Thymus (tissue), 11 donors: ENCODE data around the gene NACC2. TPM values are rescaled to one million over a fixed set of nuclear protein-coding genes. Genes with fewer than 3 reads are reported as not detected.

Experiments used
- DNase-seq, 9 donors: peaks; one replicate each; pipeline ENCODE4 v3.0.0-alpha.2; 2013; ENCODE audit warnings: low spot score in 9 of 9, low read depth in 6 of 9, missing footprints in 1 of 9
- H3K27ac ChIP-seq, 2 donors: one replicate each; pipeline ENCODE4 v1.5.1; 2013; ENCODE audit warnings: control low read depth in 1 of 2, low read depth in 1 of 2, low read length in 1 of 2, mild to moderate bottlenecking in 1 of 2, moderate library complexity in 1 of 2
- H3K27me3 ChIP-seq, 2 donors: one replicate each; pipeline ENCODE4 v1.5.1; 2013; ENCODE audit warnings: low read length in 1 of 2; ENCODE audit not compliant: control insufficient read depth in 2 of 2, insufficient read depth in 1 of 2
- H3K36me3 ChIP-seq, 2 donors: one replicate each; pipeline ENCODE4 v1.5.1; 2013; ENCODE audit warnings: low read length in 1 of 2, mild to moderate bottlenecking in 1 of 2, moderate library complexity in 1 of 2; ENCODE audit not compliant: control insufficient read depth in 2 of 2, insufficient read depth in 2 of 2
- H3K4me1 ChIP-seq, 2 donors: one replicate each; pipeline ENCODE4 v1.5.1; 2013; ENCODE audit warnings: low read length in 2 of 2; ENCODE audit not compliant: control insufficient read depth in 2 of 2, insufficient read depth in 2 of 2
- H3K4me3 ChIP-seq, 2 donors: one replicate each; pipeline ENCODE4 v1.5.1; 2013; ENCODE audit warnings: low read length in 2 of 2, control low read depth in 1 of 2, mild to moderate bottlenecking in 1 of 2
- H3K9me3 ChIP-seq, 2 donors: one replicate each; pipeline ENCODE4 v1.5.1; 2013; ENCODE audit warnings: low read length in 1 of 2, mild to moderate bottlenecking in 1 of 2; ENCODE audit not compliant: control insufficient read depth in 2 of 2, insufficient read depth in 1 of 2
- WGBS: extraction: QIAGEN DNeasy Blood & Tissue Kit; methylation state at CpG from one replicate; pipeline ENCODE4 v1.1.7; 2013; 5-methylcytosine and 5-hydroxymethylcytosine counted together
- polyA plus RNA-seq: library from polyadenylated mRNA; stranded (reverse); fragments of 200-250 nt; gene quantifications from one replicate; pipeline ENCODE4 v1.2.3, GENCODE V29; 2013
- total RNA-seq: library from RNA; stranded (reverse); fragments of 120-200 nt; gene quantifications from one replicate; pipeline ENCODE4 v1.2.4, GENCODE V29; 2013
- donor health status: healthy.

NACC2 gene
- total and polyA plus RNA-seq, 2 donors: 1.5 to 4.4 TPM

- H3K27ac ChIP-seq: no peak overlapping the region
- H3K36me3 ChIP-seq: no peaks in the 10 kb centered on the region
- DNase-seq: no peak
These were observed 92.2 kb downstream of the NACC2 start for GRCh38 chr9:136002881-136003280.

GRCh38 chr9:136002215-136002614 lies 92.9 kb downstream of the NACC2 start:
- Histone ChIP-seq H3K27ac (no peak overlapping the region), H3K4me1 (no peaks in the 10 kb centered on the region), H3K4me3 (no peak overlapping the region), H3K27me3 (no peaks in the 10 kb centered on the region), H3K9me3 (no peaks in the 10 kb centered on the region), H3K36me3 (no peaks in the 10 kb centered on the region)
- 95% methylated on average over 11 of the region's 11 CpGs for WGBS
- no peak for DNase-seq

More at GRCh38 chr9:136002881-136003280, 92.2 kb downstream of the NACC2 start:
- H3K27me3 ChIP-seq: no peaks in the 10 kb centered on the region
- H3K4me3 ChIP-seq: no peak overlapping the region
- no peaks in the 10 kb centered on the region for H3K4me1 ChIP-seq
- WGBS: 90% methylated on average over 10 of the region's 10 CpGs
- no peaks in the 10 kb centered on the region for H3K9me3 ChIP-seq

DNA sequence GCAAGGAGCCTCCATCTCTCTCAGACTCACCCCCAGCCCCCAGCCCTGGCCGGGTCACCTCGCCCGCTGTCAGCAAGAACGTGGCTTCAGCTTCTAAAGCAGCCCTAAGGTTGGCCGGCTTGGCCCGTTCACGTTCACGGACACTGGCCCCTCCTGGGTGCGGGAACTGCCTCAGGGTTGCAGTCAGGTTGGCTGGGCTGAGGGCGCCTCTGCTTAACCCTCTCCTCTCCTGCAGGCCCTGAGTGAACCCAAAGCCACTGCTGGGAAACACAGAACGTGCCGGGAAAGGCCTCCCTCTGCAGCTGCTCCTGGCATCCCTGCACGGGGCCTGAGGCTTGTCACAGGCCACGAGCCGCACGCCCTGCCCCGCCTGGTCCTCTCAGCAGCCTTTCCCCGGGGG lies 93.9 kb downstream of the NACC2 start:
- no peak for DNase-seq

DNA sequence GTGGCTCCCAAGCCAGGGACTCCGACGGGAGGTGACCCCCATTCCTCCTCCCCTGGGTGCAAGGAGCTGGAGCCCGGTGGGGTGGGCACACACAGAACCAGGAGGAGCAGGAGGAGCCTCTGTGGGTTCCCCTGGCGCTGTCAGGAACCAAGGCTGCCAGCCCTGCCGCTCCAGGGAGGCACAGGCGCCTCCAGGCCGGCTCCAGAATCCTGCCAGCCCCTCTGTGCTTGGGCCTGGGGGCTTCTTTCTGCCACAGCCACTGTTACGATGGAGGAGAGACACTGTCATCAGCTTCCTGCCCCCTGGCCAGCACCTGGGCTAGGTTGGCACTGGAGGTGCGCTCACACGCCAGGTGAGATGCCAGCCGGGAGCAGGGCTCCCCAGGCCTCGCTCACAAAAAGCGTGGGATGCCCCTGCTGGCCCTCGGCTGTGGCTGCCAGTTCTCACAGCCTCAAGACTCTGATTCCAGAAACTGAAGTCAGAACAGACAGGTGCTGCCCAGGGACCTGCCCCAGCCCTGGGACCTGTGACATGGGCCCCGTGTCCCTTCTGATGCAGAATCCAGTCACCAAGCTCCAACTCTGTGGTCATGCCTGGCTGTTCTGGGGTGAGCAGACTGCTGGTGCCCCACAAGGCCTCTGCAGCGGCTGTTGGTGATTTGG lies 96.5 kb downstream of the NACC2 start:
- H3K4me1 ChIP-seq: no peaks in the 10 kb centered on the region
- H3K9me3 ChIP-seq: no peaks in the 10 kb centered on the region
- no peak for DNase-seq
- H3K27ac ChIP-seq: no peak overlapping the region
- H3K27me3 ChIP-seq: peaks cover 2 to 6% of the 10 kb centered on the region in 2 donors
- no peak overlapping the region for H3K4me3 ChIP-seq
- 93% methylated on average over 16 of the region's 16 CpGs for WGBS
- H3K36me3 ChIP-seq: no peaks in the 10 kb centered on the region

More for the DNA sequence above, 93.9 kb downstream of the NACC2 start:
- no peaks in the 10 kb centered on the region for H3K27me3 ChIP-seq
- no peaks in the 10 kb centered on the region for H3K4me1 ChIP-seq
- H3K27ac ChIP-seq: no peak overlapping the region
- 93% methylated on average over 18 of the region's 18 CpGs for WGBS
- H3K4me3 ChIP-seq: no peak overlapping the region
- no peaks in the 10 kb centered on the region for H3K36me3 ChIP-seq
- H3K9me3 ChIP-seq: no peaks in the 10 kb centered on the region

GRCh38 chr9:135998016-135998380 lies 97.1 kb downstream of the NACC2 start:
- peaks cover 0 to 5% of the 10 kb centered on the region in 2 donors for H3K4me1 ChIP-seq
- H3K9me3 ChIP-seq: no peaks in the 10 kb centered on the region
- WGBS: 88% methylated on average over 10 of the region's 10 CpGs
- H3K36me3 ChIP-seq: no peaks in the 10 kb centered on the region
- DNase-seq: no peak
- no peak overlapping the region for H3K4me3 ChIP-seq
- H3K27ac ChIP-seq: no peak overlapping the region
- peaks cover 2 to 11% of the 10 kb centered on the region in 2 donors for H3K27me3 ChIP-seq

- Histone ChIP-seq H3K4me1 (peaks cover 0 to 10% of the 10 kb centered on the region in 2 donors), H3K9me3 (no peaks in the 10 kb centered on the region), H3K4me3 (no peak overlapping the region), H3K27ac (no peak overlapping the region), H3K36me3 (no peaks in the 10 kb centered on the region), H3K27me3 (peaks cover 4 to 17% of the 10 kb centered on the region in 2 donors)
- WGBS: 80% methylated on average over 34 of the region's 34 CpGs
- DNase-seq: no peak
These were observed 97.7 kb downstream of the NACC2 start for GRCh38 chr9:135997090-135998015.

DNA sequence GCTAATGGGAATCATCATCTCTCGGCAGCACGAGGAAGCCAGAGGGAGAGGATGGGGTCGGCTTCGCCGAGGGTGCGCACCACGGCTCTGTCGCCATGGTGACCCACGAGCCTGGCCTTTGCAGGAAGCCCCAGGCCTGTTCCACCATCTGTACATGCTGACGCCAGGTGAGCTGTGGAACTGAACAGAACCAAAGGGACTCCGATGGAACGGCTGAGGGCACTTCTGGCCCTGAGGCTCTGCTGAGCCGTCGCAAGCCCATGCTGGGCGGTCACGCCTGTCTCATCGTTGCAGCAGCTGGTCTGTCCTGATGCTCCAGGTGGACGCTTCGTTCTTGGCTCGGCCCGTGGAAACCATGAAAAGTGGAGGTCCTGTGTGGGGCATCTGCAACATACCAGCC lies 99.3 kb downstream of the NACC2 start:
- H3K27ac ChIP-seq: no peak overlapping the region
- no peaks in the 10 kb centered on the region for H3K9me3 ChIP-seq
- H3K4me3 ChIP-seq: no peak overlapping the region
- no peaks in the 10 kb centered on the region for H3K36me3 ChIP-seq
- WGBS: 98% methylated on average over 21 of the region's 21 CpGs
- peaks cover 6 to 29% of the 10 kb centered on the region in 2 donors for H3K27me3 ChIP-seq
- no peak for DNase-seq
- H3K4me1 ChIP-seq: peaks cover 0 to 15% of the 10 kb centered on the region in 2 donors

DNA sequence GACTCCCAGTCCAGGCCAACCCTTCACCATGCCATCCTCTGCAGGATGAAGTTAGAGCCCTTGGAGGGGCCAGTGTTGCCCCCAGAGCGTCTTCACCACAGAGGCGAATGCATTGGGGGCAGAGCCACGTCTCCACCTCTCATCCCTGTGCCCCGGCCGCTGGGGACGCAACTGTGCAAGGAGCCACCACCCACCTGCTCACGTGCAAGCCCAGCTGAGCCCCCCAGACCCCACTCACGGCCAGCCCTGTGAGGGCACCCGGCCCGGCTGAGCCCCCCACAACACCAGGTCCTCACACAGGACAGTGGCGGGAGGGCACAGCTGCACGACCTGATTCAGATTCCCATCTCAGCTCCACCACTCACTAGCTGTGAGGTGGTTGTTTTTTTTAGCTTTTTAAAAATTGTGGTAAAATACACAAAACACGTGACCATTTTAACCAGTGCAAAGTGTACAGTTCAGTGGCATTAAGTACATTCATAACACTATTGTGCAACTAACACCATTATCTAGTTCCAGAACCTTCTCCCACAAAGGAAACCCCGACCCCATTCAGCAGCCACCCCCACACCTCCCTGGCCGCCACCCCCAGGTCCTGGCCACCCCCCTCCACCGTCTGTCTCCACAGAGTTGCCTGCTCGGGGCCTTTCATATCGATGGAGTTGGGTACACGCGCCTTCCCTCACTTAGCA lies 100.4 kb downstream of the NACC2 start:
- H3K27me3 ChIP-seq: peaks cover 8 to 39% of the 10 kb centered on the region in 2 donors
- no peaks in the 10 kb centered on the region for H3K36me3 ChIP-seq
- no peak for DNase-seq
- H3K4me3 ChIP-seq: no peak overlapping the region
- WGBS: 72% methylated on average over 20 of the region's 20 CpGs
- H3K27ac ChIP-seq: no peak overlapping the region
- H3K4me1 ChIP-seq: peaks cover 0 to 20% of the 10 kb centered on the region in 2 donors
- no peaks in the 10 kb centered on the region for H3K9me3 ChIP-seq
